Esophagus (tissue), 2 donors: ENCODE results near the gene MTX3. TPM values are rescaled to one million over a fixed set of nuclear protein-coding genes. Genes with fewer than 3 reads are reported as not detected.

Experiments
- H3K27ac ChIP-seq, 2 donors: one replicate each; pipeline ENCODE4 v1.5.1; 2013; ENCODE audit warnings: low read depth in 2 of 2, mild to moderate bottlenecking in 2 of 2, inconsistent platforms in 1 of 2, low read length in 1 of 2, moderate library complexity in 1 of 2
- H3K27me3 ChIP-seq, 2 donors: one replicate each; pipeline ENCODE4 v1.6.1; 2013; ENCODE audit warnings: low read length in 2 of 2, control low read depth in 1 of 2, mild to moderate bottlenecking in 1 of 2; ENCODE audit not compliant: insufficient read depth in 2 of 2, control insufficient read depth in 1 of 2
- H3K36me3 ChIP-seq, 2 donors: one replicate each; pipeline ENCODE4 v1.6.1; 2013; ENCODE audit warnings: low read length in 1 of 2; ENCODE audit not compliant: control insufficient read depth in 2 of 2, insufficient read depth in 2 of 2
- H3K4me1 ChIP-seq, 2 donors: one replicate each; pipeline ENCODE4 v1.6.1; 2013; ENCODE audit warnings: low read length in 1 of 2; ENCODE audit not compliant: control insufficient read depth in 2 of 2, insufficient read depth in 2 of 2
- H3K4me3 ChIP-seq, 2 donors: one replicate each; pipeline ENCODE4 v1.5.1; 2013; ENCODE audit warnings: low read length in 2 of 2, mild to moderate bottlenecking in 2 of 2, low read depth in 1 of 2, moderate library complexity in 1 of 2
- H3K9me3 ChIP-seq, 2 donors: one replicate each; pipeline ENCODE4 v1.6.1; 2013; ENCODE audit warnings: mild to moderate bottlenecking in 2 of 2, low read depth in 1 of 2, low read length in 1 of 2, moderate library complexity in 1 of 2; ENCODE audit not compliant: control insufficient read depth in 2 of 2, insufficient read depth in 1 of 2
- whole genome bisulfite sequencing, 2 donors: extraction: QIAGEN DNeasy Blood & Tissue Kit; methylation state at CpG; one replicate each; pipeline ENCODE4 v1.1.7; 2013; 5-methylcytosine and 5-hydroxymethylcytosine counted together
- polyA plus RNA-seq, 2 donors: library from polyadenylated mRNA; stranded (reverse); fragments of 200-250 nt; gene quantifications; one replicate each; pipeline ENCODE4 v1.2.3, GENCODE V29; 2013
- donor health status: healthy with polysubstance abuse.
- donor health status: Bipolar disorder and iron deficiency.

Gene MTX3
- polyA plus RNA-seq, 2 donors: 4.2 to 4.8 TPM

DNA sequence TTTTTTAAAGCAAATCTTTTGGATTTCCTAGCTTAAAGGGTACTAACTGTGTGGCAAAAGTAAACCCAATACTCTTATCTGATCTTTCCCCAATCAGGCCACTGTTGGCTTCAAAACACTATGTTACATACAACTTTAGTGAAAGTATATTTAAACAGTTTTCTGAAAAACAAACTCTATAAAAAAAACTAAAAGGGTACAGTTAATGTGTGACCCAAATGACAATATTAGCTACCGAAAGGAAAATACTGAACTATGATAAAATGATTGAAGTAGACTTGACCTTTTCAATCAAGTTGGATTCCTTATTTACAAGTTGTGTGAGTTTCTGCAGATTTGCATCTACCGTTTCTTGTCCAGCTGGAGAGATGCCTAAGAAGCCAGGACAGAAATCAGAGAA lies 5.8 kb downstream of the MTX3 start:
- WGBS, 2 donors: 77 to 87% methylated on average over 2 of the region's 2 CpGs
- no peaks in the 10 kb centered on the region for H3K27me3 ChIP-seq
- H3K4me1 ChIP-seq: no peaks in the 10 kb centered on the region
- H3K36me3 ChIP-seq: peaks cover 3 to 6% of the 10 kb centered on the region in 2 donors
- H3K27ac ChIP-seq: no peak overlapping the region
- no peak overlapping the region for H3K4me3 ChIP-seq
- no peaks in the 10 kb centered on the region for H3K9me3 ChIP-seq

DNA sequence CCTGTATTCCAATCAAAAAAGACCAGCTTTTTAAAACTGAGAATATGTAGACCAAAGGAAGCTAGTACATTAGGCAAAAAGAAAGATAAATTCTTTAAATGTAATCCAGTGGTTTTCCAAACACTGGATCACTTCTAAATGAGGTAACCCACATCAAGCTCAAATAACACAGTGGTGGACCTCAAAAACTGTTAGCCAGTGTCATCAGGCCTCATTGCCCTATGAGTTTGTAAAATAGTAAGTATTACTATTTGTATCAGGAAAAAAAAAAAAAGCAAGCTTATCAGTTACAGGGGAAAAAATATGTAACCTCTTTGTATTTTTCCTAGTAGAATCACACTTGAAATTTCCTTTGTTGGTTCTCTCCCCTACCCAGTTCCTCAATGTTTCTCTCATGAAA lies 6.7 kb downstream of the MTX3 start:
- Histone ChIP-seq H3K4me3 (no peak overlapping the region), H3K27ac (no peak overlapping the region), H3K9me3 (no peaks in the 10 kb centered on the region), H3K36me3 (peaks cover 3 to 6% of the 10 kb centered on the region in 2 donors), H3K27me3 (no peaks in the 10 kb centered on the region), H3K4me1 (no peaks in the 10 kb centered on the region)

DNA sequence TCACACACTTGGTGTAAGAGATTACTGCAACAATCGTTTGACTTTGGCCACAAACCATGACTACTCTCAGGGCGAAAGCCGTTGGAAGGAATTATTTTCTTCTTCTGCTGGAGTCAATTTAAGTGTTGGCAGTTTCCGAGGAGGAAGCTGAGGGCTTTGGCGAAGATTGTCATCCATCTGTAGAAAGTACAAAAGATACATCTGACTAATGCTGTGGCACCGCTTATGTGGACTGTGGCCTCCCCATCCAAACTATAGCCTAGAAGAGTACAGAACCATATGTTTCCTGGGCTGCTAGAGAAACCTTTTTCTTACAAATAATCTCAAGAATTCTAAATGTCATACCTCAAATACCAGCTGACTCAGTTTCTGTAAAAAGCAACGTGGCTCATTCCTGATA lies 7.4 kb downstream of the MTX3 start:
- Histone ChIP-seq H3K4me3 (no peak overlapping the region), H3K27ac (no peak overlapping the region), H3K27me3 (no peaks in the 10 kb centered on the region), H3K9me3 (no peaks in the 10 kb centered on the region), H3K4me1 (no peaks in the 10 kb centered on the region), H3K36me3 (peaks cover 3 to 6% of the 10 kb centered on the region in 2 donors)
- 92% methylated on average over 7 of the region's 7 CpGs for WGBS, 2 donors

DNA sequence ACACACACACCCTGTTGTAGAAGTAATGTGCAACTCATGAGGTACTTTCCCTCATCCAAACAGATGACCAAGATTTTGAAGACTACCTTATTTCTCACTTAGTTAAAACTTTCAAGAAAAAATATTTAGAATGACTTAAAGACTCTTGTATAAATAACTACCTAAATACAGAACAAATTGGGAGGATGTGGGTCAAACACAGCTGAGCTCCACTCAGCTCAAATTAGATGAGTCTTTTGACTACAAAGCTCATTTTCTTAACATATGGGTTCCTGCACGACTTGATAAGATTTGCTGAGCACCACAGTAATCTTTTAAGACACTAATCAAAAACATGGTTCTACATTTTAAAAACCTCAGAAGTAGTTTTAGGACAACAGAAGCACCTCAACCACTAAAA lies 8.9 kb downstream of the MTX3 start:
- 50 to 63% methylated on average over 1 of the region's 1 CpG for WGBS, 2 donors
- Histone ChIP-seq H3K27me3 (no peaks in the 10 kb centered on the region), H3K4me3 (no peak overlapping the region), H3K9me3 (no peaks in the 10 kb centered on the region), H3K36me3 (peaks cover 3% of the 10 kb centered on the region in 2 donors), H3K27ac (no peak overlapping the region), H3K4me1 (no peaks in the 10 kb centered on the region)

DNA sequence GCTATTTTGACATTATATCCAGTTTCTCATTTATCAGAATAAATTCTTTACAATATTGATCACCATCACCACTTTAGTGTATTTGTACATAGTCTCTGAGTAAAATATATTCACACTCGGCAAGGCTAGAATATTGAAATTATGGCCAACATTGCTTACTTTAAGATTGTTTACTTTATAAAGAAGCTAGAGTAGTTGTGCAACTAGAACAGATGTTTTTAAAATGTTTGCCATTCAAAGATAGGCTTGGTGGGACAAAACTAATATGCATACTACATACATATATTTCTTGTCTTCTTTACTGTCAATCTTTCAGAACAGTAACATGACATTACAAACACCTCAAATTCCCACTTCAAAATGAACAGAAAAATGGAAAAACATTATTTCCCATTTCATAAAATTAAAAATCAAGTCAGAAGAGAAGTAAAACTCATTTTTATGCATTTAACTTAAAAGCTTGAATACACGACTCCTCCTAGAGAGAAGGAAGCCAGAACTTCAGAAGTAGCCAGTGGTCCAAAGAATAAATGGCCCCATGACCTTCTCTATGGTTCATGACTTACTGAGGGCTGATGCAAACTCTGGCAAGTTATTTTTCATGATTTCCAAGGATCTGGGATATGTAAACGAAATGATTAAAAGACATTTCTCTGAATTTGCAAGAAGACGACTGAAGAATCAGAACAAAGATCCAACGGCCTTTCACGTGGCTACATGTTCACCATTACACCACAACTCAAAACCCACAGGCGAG lies 14.1 kb downstream of the MTX3 start:
- H3K9me3 ChIP-seq: no peaks in the 10 kb centered on the region
- no peaks in the 10 kb centered on the region for H3K36me3 ChIP-seq
- H3K4me3 ChIP-seq: no peak overlapping the region
- no peaks in the 10 kb centered on the region for H3K27me3 ChIP-seq
- no peak overlapping the region for H3K27ac ChIP-seq
- 83 to 85% methylated on average over 7 of the region's 7 CpGs for WGBS, 2 donors
- H3K4me1 ChIP-seq: no peaks in the 10 kb centered on the region

DNA sequence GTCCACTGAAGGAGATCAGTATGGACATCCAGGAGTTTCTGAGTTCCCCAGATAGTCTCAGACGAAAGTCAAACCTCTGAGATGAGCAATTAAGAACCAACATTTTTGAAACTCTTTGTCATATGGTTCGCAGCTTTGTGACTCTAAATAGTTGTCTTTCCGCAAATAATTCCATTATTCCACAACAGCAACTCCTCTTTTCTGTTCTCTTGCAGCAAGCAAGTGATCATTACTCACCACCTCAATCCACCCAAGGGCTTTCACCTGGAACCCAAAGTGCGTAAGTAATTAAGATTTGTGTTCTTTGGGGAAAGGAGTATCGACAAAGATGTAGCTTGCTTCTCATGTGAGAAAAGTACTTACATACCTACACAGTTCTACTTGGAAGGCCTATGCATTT lies 15.6 kb downstream of the MTX3 start:
- Histone ChIP-seq H3K36me3 (no peaks in the 10 kb centered on the region), H3K9me3 (no peaks in the 10 kb centered on the region), H3K27me3 (no peaks in the 10 kb centered on the region), H3K27ac (no peak overlapping the region), H3K4me3 (no peak overlapping the region), H3K4me1 (no peaks in the 10 kb centered on the region)
- 96 to 98% methylated on average over 5 of the region's 5 CpGs for WGBS, 2 donors

DNA sequence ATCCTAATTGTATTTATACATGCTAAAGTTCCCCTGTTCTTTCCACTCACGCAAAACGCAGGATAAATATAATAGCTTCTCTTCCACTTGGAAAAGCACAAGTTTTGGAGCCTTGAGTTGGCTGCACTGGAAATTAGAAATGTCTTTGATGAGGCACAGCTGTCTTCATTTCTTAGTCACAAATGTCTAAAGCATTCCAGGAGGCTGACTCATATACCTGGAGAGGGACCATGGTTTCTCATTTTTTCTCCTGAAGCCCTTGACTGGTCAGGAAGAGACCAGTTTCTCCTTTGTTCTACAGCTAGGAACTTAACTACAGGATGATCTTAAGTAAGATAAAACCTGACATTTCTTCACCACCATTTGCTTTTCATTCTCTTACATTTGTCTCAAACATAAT lies 16.2 kb downstream of the MTX3 start:
- Histone ChIP-seq H3K27me3 (no peaks in the 10 kb centered on the region), H3K4me3 (no peak overlapping the region), H3K9me3 (no peaks in the 10 kb centered on the region), H3K36me3 (no peaks in the 10 kb centered on the region), H3K4me1 (no peaks in the 10 kb centered on the region), H3K27ac (no peak overlapping the region)
- 41 to 62% methylated on average over 2 of the region's 2 CpGs for WGBS, 2 donors

DNA sequence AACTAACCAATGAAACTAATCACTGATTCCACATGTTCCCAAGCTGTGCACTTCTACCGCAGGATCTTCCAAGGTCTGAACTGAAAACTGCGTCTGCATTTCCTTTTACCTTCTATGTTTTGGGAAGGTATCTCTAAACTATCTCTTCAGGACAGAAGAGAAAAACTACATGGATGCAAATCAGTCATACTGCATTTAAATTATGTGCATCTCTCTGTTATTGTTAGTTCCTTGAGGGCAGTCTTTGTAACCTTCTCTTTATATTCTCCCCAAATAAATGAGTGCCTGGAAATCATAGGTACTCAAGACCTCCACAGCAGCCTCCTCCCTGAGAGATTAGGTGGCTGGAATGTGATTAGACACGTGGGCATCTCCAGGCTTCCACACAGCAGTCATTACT lies 17.1 kb downstream of the MTX3 start:
- Histone ChIP-seq H3K9me3 (no peaks in the 10 kb centered on the region), H3K4me3 (no peak overlapping the region), H3K27ac (no peak overlapping the region), H3K36me3 (no peaks in the 10 kb centered on the region), H3K27me3 (no peaks in the 10 kb centered on the region), H3K4me1 (no peaks in the 10 kb centered on the region)
- WGBS, 2 donors: 79 to 84% methylated on average over 3 of the region's 3 CpGs

DNA sequence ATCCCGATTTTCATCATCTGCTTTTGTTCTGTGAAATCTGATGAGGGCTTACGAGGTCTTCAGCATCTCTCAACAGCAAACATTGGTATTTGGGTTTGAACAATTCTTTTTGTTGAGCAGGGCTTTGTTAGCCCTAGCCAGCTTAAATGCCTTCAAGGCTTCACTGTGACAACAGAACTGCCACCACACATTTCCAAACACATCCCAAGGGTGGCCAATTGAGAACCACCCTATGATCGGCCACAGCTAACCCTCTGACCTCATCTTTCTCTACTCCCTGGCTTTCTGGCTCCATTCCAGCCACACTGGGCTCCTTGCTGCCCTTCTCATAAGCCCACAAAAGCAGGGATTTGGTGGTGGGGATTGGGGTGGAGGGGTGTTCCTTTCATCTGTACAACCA lies 17.6 kb downstream of the MTX3 start:
- H3K4me3 ChIP-seq: no peak overlapping the region
- no peaks in the 10 kb centered on the region for H3K9me3 ChIP-seq
- no peaks in the 10 kb centered on the region for H3K27me3 ChIP-seq
- WGBS, 2 donors: 69 to 79% methylated on average over 3 of the region's 3 CpGs
- H3K36me3 ChIP-seq: no peaks in the 10 kb centered on the region
- H3K27ac ChIP-seq: no peak overlapping the region
- no peaks in the 10 kb centered on the region for H3K4me1 ChIP-seq

DNA sequence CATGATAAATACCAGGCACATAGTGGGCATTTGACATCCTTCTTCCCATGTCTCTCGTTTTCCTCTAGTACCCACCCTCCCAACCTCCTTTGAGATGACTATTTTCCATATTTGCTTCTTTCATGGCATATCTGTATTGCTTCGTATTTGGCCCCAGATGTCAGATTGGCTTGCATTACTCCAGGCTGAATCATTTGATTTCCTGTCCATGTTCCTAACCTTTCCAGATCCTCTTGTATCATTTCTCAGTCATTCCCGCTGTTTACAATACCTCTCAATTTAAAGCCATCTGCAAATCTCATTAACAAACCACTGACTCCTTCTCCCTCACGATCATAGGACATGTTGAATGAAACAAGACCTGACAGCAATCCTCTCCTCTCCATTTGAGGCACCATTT lies 19.9 kb downstream of the MTX3 start:
- 77 to 85% methylated on average over 4 of the region's 4 CpGs for WGBS, 2 donors
- no peak overlapping the region for H3K4me3 ChIP-seq

More for the DNA sequence above, 19.9 kb downstream of the MTX3 start:
- Histone ChIP-seq H3K27ac (no peak overlapping the region), H3K36me3 (no peaks in the 10 kb centered on the region), H3K9me3 (no peaks in the 10 kb centered on the region), H3K27me3 (no peaks in the 10 kb centered on the region), H3K4me1 (no peaks in the 10 kb centered on the region)
